GM12892 (cell line): ENCODE results near the gene SH3TC1.

Experiments used
- POLR2A ChIP-seq: IDR thresholded peaks from 2 replicates; pipeline ENCODE4 v1.6.1; 2011; ENCODE audit warnings: low read depth, low read length, control low read depth
- TAF1 ChIP-seq: IDR thresholded peaks from 2 replicates; pipeline ENCODE4 v1.6.1; 2011; ENCODE audit warnings: low read depth, mild to moderate bottlenecking, control low read depth, low read length, borderline replicate concordance

DNA sequence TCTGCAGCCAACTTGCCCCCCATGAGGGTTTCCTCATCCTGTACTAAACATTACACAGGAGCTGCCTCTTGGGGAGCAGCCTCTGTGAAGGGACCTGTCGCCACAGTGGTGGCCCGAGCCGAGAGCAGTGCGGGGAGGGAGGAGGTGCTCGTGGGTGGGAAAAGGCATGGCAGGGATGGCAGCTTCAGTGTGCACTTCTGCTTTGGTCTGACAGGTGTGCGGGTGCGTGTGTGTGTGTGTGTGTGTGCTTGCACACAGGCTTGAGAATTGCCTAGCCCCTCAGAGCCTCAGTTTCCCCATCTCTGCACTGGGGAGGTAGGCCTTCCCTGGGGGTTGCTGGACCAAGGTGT, 3.9 kb downstream of the SH3TC1 start:
- TF ChIP-seq POLR2A (no peak), TAF1 (no peak)
